GM21717 (cell line): ENCODE results near the gene SEPTIN2.
"Not testable (repeated sequence)": the region's sequence is repeated elsewhere in the genome, so short reads cannot be mapped to it uniquely, and the experiment has no call there.

Source experiments
- ATAC-seq: cut with Tn5 transposase; IDR thresholded peaks from one replicate; pipeline ENCODE4 v1.9.1; 2021; ENCODE audit warnings: mild to moderate bottlenecking, moderate library complexity; ENCODE audit not compliant: unreplicated experiment

The SEPTIN2 gene

GRCh38 chr2:241315879-241316631 lies at the start of gene SEPTIN2:
Gene SEPTIN2, plus strand, starts transcription at chr2:241315925. Its CDS starts 8,308 bp downstream, at chr2:241324233.
- peak; percentile 38 for ATAC-seq

DNA sequence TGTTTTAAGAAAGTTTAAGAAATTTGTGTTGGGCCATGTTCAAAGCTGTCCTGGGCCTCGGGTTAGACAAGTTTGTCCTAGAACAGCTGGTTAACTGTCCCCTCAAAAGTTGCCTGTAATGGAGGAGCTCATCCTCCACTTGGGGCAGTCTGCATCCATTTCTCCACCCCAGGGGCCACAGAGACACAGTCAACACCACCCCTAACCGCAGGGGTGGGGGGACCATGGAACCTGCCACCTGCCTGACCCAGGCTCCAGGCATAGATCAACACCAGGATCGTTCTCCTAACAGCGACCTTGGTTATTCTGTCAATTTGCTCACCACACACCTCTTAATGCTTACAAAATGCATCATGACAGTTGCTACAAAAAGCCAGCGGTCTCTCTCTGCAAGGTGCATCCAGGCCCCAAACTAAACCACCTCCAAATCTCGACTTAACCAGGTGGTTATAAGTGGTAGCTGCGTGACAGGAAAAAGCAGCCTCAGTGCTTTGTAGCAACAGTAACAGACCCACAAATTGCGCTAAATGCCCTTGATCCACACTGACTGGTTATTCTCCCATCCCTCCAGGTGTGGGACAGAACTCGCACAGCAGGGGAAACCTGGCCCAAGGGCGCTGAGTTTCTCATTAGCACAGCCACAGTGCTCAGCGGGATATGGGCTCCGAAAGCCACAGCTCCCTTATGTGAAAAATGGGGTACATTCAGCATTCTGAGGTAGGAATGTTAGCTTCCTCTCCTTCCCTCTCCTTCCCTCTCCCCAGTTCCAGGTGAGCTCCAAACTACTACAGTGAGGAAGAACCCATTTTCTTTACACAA lies 48.3 kb upstream of the SEPTIN2 start:
- no peak for ATAC-seq

- ATAC-seq: no peak
These were observed 47.4 kb upstream of the SEPTIN2 start for GRCh38 chr2:241268306-241268705.

DNA sequence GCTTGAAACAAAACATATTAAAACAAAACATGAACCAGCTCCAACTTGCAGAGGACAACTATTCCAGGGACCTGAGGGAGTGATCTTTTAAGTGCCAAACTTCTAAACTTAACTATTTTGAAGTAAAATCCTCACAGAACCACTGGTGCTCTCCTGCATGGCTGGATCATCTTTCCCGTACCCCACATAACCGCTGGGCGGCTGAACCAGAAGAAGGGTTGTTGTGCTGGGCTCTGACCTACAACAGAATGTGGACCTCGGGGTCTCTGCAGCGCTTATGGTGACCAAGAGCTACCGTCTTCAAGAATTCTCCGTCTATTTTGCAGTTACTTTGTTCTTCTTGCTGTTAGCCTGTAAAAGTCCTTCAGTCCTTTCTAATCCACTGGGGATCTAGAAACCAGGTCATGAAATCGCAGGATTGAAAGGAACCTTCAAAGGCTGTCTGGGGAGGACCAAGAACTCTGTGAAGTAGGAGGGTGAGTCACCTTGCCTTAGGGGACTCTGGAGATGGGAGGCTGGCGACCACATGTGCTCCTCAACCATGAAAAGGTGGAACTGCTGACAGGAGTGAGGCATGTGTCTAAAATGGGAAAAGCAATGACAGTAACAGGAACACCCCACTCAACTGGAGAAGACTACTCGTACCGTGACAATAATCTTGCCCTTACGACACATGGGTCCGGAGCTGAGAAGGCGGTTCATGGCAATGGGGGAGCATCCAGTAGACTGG lies 46.8 kb upstream of the SEPTIN2 start:
- no peak for ATAC-seq

GRCh38 chr2:241269707-241270520 lies 45.8 kb upstream of the SEPTIN2 start:
- ATAC-seq: no peak

- no peak for ATAC-seq
These were observed 45.2 kb upstream of the SEPTIN2 start for GRCh38 chr2:241270531-241270930.

- ATAC-seq: peak; percentile 52
These were observed 43.9 kb upstream of the SEPTIN2 start for GRCh38 chr2:241271706-241272302.

DNA sequence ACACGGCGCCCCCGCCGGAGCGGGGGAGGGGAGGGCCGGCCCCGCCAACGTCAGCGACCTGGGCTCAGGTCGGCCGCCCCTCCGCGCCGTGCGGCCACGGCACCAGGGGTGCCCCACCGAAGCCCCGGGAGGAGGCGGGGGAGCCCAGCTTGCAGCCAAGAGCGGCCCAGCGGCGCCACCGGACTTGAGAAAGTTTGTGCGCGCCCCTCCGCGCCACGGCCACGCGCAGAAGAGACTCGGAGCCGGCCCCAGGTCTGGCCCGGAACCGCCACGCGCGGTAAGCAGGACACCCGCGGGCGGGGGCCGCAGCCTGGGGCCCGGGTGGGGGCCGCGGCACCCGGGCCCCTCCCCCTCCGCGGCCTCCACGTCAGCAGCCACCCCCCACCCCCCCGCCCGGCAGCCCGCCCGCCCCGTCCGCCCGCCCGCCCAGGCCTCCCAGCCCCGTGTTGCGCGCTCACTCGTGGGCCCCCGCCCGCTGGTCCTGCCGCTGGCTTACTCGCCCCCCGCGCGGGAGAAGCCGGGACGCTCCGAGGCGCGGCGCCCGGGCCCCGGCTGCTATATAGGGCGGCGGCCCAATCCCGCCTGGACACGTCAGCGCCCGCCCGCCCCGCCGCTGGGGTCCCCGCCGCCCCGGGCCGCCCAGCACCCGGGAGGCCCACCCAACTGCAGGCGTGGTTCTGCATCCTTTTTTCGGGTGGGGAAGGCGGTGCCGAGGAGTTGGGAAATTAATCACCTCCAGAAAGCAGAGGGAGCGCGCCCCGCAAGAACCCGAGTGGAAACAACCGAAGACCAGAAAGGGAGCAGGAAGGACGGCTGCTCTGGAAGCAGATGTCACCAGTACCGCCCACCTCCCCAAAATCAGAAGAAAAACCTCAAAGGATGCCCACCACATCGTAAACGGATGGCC lies 43.2 kb upstream of the SEPTIN2 start:
- peak; percentile 59 for ATAC-seq

DNA sequence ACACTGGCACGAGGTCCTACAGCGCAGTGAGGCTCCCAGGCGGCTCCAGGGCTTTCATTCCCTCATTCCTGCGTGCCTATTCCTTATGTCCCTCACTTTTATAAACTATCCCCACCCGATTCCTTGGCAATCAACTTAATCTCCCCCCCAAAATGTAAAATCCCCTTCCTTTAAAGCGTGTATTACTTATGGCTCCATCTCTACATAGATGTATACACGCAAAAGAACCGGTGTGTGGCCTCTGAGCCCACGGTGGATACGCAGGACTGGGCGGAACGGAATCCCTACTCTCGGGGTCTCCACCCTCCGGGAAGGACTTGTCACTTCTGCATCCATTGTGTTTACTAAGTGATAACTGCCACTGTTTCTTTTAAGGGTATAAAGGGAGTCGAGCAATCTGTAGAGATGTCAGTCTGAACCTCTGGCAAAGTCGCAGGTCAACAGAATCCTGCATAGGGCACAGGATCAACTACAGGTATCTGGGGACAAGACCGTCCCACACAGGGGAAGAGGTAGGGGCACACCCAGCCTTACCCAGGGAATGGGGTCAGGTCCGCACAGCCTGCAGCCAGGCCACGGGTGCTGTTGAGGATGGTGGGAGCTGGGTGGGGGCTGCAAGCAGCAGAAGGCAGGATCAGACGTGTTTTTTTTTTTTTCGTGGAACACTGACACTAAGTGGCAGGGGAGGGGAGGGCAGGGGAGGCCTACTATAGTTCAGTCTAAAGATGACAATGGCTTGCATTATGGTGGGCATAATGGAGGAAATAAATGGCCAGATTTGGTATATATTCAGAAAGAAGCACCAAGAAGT lies 42.3 kb upstream of the SEPTIN2 start:
- no peak for ATAC-seq

DNA sequence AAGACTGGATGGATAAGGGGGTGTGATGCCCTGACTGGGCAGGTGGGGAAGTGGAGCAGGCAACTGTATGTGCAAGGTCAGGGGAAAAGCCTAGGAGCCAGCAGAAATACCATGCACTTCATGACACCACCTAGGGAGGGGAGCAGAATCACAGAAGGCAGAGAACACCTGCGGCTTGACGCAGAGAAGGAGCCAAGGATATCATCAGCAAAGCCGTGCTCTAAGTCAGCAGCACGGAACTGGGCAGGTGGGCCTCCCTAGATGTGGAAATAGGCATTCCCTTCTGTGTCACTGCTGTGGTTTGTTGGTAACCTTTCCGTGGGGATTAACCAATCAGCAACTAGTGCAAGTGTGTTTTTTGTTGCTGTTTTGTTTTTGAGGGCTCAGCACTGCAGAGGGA lies 41.6 kb upstream of the SEPTIN2 start:
- ATAC-seq: no peak

DNA sequence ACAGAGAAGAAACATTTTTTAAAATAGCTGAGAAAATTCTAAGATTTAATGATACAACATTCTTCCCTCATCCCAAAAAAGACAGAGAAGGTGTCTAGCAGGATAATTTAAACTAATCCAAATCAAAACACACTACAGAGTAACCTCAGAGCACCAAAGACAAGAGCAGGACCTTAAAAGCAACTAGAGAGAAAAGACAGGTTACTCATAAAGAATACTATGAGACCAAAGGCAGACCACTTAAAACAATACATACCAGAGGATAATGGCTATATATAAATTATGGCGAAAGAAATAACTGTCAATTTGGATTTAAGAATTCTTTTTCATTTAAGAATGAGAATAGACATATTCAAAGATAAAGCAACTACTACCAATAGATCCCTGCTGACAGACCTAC lies 40.2 kb upstream of the SEPTIN2 start:
- no peak for ATAC-seq

DNA sequence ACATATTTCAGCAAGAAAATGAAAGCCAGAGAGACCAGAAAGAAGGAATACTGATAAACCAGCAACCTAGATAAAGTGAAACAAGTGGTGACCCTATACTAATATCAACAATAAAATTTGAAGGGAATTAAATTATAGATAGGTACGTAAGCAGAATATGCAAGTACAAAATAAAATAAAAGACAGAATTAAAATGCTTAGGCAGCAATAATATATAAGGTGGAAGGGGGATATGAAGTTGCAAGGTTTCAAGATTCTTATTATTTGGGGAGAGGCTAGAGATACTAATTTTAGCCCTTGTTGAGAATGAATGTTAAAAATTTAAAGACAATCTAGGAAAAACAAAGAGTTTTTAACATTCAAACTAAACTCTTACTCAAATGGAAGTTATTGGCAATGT lies 39.8 kb upstream of the SEPTIN2 start:
- no peak for ATAC-seq

GRCh38 chr2:241278306-241278705 lies 37.4 kb upstream of the SEPTIN2 start:
- not testable (repeated sequence) for ATAC-seq

- no peak for ATAC-seq
These were observed 36.3 kb upstream of the SEPTIN2 start for GRCh38 chr2:241279413-241279812.

- no peak for ATAC-seq
These were observed 35.9 kb upstream of the SEPTIN2 start for GRCh38 chr2:241279828-241280227.

DNA sequence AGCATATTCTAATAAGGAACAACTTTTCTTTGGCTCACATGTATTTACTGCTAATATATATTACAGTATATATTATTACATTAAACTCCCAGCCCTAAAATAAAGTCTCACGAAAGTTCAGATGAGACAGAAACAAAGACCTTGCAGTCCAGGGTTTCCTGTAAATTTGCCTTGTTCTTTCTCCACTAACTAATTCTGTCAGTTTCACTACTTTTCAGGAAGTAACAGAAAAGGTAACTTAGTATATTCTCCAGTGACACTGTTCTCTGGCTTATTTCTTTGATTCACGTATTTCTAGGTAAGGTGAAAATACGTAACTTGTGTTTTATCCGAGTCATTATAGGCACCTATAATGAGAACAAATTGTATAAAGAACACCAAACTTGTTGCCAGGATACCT lies 35.4 kb upstream of the SEPTIN2 start:
- no peak for ATAC-seq

DNA sequence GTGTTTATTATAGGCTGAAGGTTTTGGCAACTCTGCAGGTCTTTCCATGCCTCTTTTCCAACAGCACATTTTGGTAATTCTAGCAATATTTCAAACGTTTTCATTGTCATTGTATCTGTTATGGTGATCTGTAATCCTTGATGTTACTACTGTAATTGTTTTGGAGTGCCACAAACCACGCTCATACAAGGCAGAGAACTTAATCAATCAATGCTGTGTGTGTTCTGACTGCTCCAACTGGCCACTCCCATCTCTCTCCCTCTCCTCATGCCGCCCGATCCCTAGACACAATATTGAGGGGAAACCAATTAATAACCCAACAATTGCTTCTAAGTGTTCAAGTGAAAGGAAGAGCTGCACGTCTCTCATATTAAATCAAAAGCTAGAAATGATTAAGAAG lies 33.2 kb upstream of the SEPTIN2 start:
- no peak for ATAC-seq

DNA sequence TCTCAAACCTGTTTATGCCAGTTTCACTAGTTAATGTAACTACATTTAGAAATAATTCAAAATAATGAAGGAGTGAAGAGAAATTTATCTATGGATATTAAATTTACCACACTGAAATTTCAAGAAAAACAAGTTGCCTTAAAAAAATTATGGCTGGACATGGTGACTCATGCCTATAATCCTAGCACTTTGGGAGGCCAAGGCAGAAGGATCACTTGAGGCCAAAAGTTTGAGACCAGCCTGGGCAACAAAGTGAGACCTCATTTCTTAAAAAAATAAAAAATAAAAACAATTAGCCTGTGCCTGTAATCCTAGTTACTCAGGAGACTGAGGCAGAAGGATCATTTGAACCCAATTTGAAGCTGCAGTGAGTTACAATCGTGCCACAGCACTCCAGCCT lies 30.1 kb upstream of the SEPTIN2 start:
- no peak for ATAC-seq
